Measurements from ENCODE around the gene GDPD3.

Gene GDPD3

DNA sequence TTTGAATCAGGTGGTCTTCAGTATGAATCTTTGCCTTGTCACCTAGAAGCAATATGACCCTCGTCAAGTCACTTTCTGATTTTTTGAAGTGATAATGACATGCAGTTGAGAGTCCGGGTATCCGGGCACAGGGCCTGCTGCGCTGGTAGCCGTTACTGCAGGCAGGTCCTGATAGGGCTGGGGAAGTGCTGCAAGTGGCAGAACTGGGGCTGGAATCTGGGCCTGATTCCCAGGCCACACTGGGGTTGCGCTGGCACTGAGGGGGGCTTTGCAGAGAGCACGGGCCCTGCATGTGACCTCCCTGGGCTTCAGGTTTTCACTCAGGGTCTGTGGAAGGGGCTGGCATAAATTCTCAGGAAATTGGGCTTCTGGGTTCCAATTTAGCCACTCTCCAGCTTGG, 34.6 kb downstream of the GDPD3 start:
- DNase-seq (ENCODE audit: low read depth in 2 of 2): no peak

DNA sequence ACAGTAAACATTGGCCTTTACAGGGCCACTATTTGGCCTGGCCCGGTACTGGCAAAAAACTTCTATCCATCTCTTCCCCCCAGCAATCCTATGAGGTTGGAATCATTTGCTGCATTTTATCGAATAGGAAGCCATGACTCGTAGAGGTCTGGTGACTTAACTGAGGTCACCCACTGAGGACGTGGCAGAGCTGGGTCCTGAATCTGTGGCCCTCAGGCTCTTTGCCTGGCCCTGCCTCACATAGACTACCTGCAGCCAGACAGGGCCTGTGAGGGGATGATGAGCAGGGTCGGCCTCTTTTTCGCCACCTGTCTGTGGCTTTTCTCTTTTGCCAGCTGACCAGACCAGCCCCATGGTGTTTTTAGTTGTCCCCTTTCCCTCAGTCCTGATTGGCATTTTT, 35.7 kb downstream of the GDPD3 start:
- DNase-seq (ENCODE audit: low read depth in 2 of 2): no peak

- DNase-seq (ENCODE audit: low read depth in 2 of 2): no peak
These were observed 37.0 kb downstream of the GDPD3 start for GRCh38 chr16:30076276-30076791.

- peak; percentile 85 to 90 for DNase-seq (ENCODE audit: low read depth in 2 of 2)
These were observed 37.6 kb downstream of the GDPD3 start, which contains the start of gene PPP4C for GRCh38 chr16:30075503-30076275. Gene PPP4C (plus strand): TSS chr16:30075994. CDS start chr16:30076378, 384 bp downstream.

GRCh38 chr16:30070490-30070889, 42.8 kb downstream of the GDPD3 start:
- no peak for DNase-seq (ENCODE audit: low read depth in 2 of 2)

- no peak for DNase-seq (ENCODE audit: low read depth in 2 of 2)
These were observed 43.5 kb downstream of the GDPD3 start for GRCh38 chr16:30069611-30070462.

- no peak for DNase-seq (ENCODE audit: low read depth in 2 of 2)
These were observed 44.4 kb downstream of the GDPD3 start for GRCh38 chr16:30068750-30069610.

GRCh38 chr16:30068333-30068732, 45.0 kb downstream of the GDPD3 start:
- no peak for DNase-seq (ENCODE audit: low read depth in 2 of 2)

GRCh38 chr16:30067584-30067916, 45.8 kb downstream of the GDPD3 start:
- no peak for DNase-seq (ENCODE audit: low read depth in 2 of 2)

GRCh38 chr16:30066761-30067583, 46.4 kb downstream of the GDPD3 start:
- DNase-seq (ENCODE audit: low read depth in 2 of 2): no peak

DNA sequence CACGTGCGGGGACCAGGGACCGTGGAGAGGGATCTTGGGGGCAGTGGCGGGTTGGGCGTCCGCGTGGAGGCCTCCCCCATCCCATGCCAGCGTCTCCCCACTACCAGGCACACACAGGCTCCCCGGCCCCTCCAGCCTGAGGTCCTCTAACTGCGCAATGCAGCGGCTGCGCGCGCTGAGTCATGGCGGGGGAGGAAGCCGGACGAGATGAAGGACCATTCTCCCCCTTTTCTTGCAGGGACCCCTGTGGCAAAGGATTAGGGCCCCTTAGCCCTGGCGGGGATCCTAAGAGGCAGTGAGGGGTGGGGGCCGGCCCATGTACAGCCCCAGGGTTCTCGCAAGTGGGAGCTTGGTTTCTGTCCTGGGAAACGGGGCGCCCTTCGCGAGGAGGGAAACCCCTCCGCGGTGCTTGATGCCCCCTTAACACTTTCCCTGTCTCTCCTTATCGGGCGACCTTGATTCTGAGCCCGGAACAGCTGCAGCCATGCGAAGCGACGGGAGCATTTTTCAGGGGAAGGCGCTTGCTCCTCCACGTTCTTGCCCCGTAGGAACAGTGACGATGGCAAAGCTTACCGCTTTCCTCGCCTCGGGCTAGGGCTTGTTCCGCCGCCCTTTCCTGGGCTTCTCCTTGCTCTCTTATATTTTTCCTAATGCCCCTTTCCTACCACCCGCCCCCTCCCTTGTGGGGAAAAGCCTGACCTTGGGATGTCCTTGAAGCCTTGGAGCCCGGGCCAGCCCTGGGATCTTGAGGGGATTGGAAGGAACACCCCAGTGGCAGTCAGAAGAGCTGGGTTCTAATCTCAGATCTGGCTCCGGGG, 47.2 kb downstream of the GDPD3 start:
- DNase-seq (ENCODE audit: low read depth in 2 of 2): peak in 1 of 2 donors; percentile 35

- peak; percentile 95 to 97 for DNase-seq (ENCODE audit: low read depth in 2 of 2)
These were observed 48.0 kb downstream of the GDPD3 start, which contains the start of gene ALDOA for GRCh38 chr16:30065102-30065942. Gene ALDOA (plus strand): TSS chr16:30065760. CDS start chr16:30066898, 1,138 bp downstream.

- no peak for DNase-seq (ENCODE audit: low read depth in 2 of 2)
These were observed 48.6 kb downstream of the GDPD3 start for GRCh38 chr16:30064729-30065101.

- DNase-seq (ENCODE audit: low read depth in 2 of 2): peak; percentile 53 to 64
These were observed 49.2 kb downstream of the GDPD3 start for GRCh38 chr16:30063893-30064728.

- DNase-seq (ENCODE audit: low read depth in 2 of 2): no peak
These were observed 50.0 kb downstream of the GDPD3 start for GRCh38 chr16:30063278-30063892.

DNA sequence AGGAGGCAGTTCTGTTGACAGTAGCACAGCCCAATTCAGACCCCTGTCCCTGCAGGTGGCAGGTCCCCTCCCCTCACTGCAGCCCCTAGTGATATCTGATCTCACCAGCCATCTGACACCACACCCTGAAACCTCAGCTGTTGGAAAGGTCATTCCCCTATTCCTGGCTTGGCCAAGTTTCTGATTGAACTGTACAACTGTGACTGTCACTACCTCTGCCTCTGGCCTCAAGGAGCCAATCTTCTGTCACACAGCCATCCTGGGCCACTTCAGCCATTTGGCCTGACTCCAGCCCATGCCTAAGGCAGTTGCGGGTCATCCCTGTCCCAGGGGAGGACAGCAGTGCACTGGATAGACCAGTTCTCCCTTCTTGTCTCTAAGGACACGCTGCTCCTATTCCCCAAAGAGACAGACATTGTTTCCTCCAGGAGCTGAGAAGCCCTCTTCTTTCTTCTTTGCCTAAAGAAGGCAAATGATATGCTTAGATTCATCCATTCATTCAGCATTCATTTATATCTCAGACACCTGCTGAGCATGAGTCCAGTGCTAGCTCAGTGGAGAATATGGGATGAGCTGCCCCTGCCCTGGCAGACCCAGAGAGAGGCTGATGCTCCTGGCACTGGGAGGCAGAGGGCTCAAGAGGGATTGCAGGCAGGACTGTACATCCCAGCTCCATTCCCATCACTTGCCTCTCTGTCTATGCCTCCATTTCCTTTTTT, 52.3 kb downstream of the GDPD3 start:
- DNase-seq (ENCODE audit: low read depth in 2 of 2): no peak

- no peak for DNase-seq (ENCODE audit: low read depth in 2 of 2)
These were observed 53.0 kb downstream of the GDPD3 start for GRCh38 chr16:30060346-30060745.

Measured in stimulated activated CD4-positive, alpha-beta T cell treated with anti-CD3 and anti-CD28 coated beads, Interleukin-15, amount 100 ng/mL, for 48 hours (primary cell).